K562 (cell line): Measurements from ENCODE around the gene PFKL. TPM values are rescaled to one million over a fixed set of nuclear protein-coding genes. Genes with fewer than 3 reads are reported as not detected.
"Not testable (repeated sequence)": the region's sequence is repeated elsewhere in the genome, so short reads cannot be mapped to it uniquely, and the experiment has no call there.

Experiments used
- ATAC-seq: fragments of 200-7000 bp; cut with Tn5 transposase; 3 replicates; pipeline ENCODE4 v1.9.1; 2020; ENCODE audit warnings: moderate library complexity
- BruUV-seq: library from RNA; stranded (reverse); fragments of 400-500 nt; replicated peaks from 2 replicates; lab custom pipeline; 2021; lab: Mats Ljungman, UMichigan
- CTCF ChIA-PET: fragments of 300-600 bp; formaldehyde crosslinking; extraction: SDS; loops from one replicate; lab custom pipeline; 2021; ENCODE audit warnings: low intra/inter-chr PET ratio; lab: Yijun Ruan, JAX
- POLR2A ChIA-PET: fragments of 300-600, 350-650 bp; sonication (Branson Sonifier 250); formaldehyde crosslinking; extraction: SDS; loops from one replicate; lab custom pipeline; 2021; ENCODE audit warnings: antibody characterized with exemption, inconsistent platforms; lab: Yijun Ruan, JAX
- DNase-seq, 4 experiments: peaks; one replicate each; pipeline versions ENCODE4 v3.0.0 to v3.0.0-alpha.2; 2011 to 2018; ENCODE audit warnings: low spot score in 3 of 4, mixed read lengths in 3 of 4; ENCODE audit errors: extremely low read depth in 1 of 4
- FAIRE-seq: peaks from 2 replicates; lab custom pipeline; 2011; peaks lifted over from hg19 to GRCh38; lab: Jason Lieb, UNC
- H2AFZ ChIP-seq: 2 replicates; pipeline ENCODE4 v1.6.0; 2011; ENCODE audit warnings: low read depth, low read length, control low read depth, inconsistent platforms
- H3K27ac ChIP-seq: fragments of 200-600 bp; 3 replicates; pipeline ENCODE4 v1.8.0; 2011; ENCODE audit warnings: low read depth, mild to moderate bottlenecking, control low read depth, inconsistent platforms, low read length, moderate library complexity, mixed read lengths; ENCODE audit errors: extremely low read depth
- H3K27me3 ChIP-seq, 2 experiments: fragments of 300-600 bp in 1 of 2; 2 replicates in 1 of 2; 3 replicates in 1 of 2; pipeline versions ENCODE4 v1.6.0 to v1.8.0; 2011; ENCODE audit warnings: inconsistent platforms in 2 of 2, low read length in 2 of 2, mild to moderate bottlenecking in 1 of 2, mixed read lengths in 1 of 2, moderate library complexity in 1 of 2; ENCODE audit not compliant: control insufficient read depth in 2 of 2, insufficient read depth in 2 of 2
- H3K36me3 ChIP-seq: fragments of 300-600 bp; 3 replicates; pipeline ENCODE4 v1.8.0; 2011; ENCODE audit warnings: mild to moderate bottlenecking, low read length, inconsistent platforms; ENCODE audit not compliant: control insufficient read depth, insufficient read depth
- H3K4me1 ChIP-seq, 2 experiments: fragments of 200-600 bp in 1 of 2; replicated peaks in 1 of 2; 2 replicates in 1 of 2; 3 replicates in 1 of 2; pipeline versions ENCODE4 v1.5.1 to v1.8.0; 2011; ENCODE audit warnings: inconsistent platforms in 2 of 2, low read length in 2 of 2, mild to moderate bottlenecking in 1 of 2, mixed read lengths in 1 of 2, moderate library complexity in 1 of 2; ENCODE audit not compliant: control insufficient read depth in 2 of 2, insufficient read depth in 2 of 2
- H3K4me2 ChIP-seq: 2 replicates; pipeline ENCODE4 v1.6.1; 2011; ENCODE audit warnings: low read length, control low read depth, inconsistent platforms, mixed read lengths; ENCODE audit not compliant: insufficient read depth
- H3K4me3 ChIP-seq: fragments of 200-600 bp; sonication (generic), shearing (Covaris generic); 2 replicates; pipeline ENCODE4 v1.5.1; 2016; ENCODE audit warnings: control low read depth, inconsistent platforms
- H3K79me2 ChIP-seq: fragments of 200-600 bp; 3 replicates; pipeline ENCODE4 v1.8.0; 2011; ENCODE audit warnings: low read length, inconsistent platforms; ENCODE audit not compliant: control insufficient read depth, insufficient read depth
- H3K9ac ChIP-seq, 2 experiments: 2 replicates each; pipeline versions ENCODE4 v1.6.0 to v1.6.1; 2011; ENCODE audit warnings: low read depth in 2 of 2, low read length in 2 of 2, control low read depth in 1 of 2, inconsistent platforms in 1 of 2, mild to moderate bottlenecking in 1 of 2, mixed read lengths in 1 of 2; ENCODE audit not compliant: insufficient read depth in 1 of 2
- H3K9me1 ChIP-seq: one replicate; pipeline ENCODE4 v1.6.0; 2011; ENCODE audit warnings: inconsistent platforms, mild to moderate bottlenecking, low read length, moderate library complexity; ENCODE audit not compliant: control insufficient read depth, insufficient read depth
- H3K9me3 ChIP-seq: replicated peaks from 2 replicates; pipeline ENCODE4 v1.5.1; 2011; ENCODE audit warnings: low read depth, low read length, inconsistent platforms; ENCODE audit not compliant: control insufficient read depth, insufficient read depth
- H4K20me1 ChIP-seq: replicated peaks from 2 replicates; pipeline ENCODE4 v1.6.1; 2011; ENCODE audit warnings: low read length, inconsistent platforms, mixed read lengths; ENCODE audit not compliant: control insufficient read depth, insufficient read depth
- CEBPB ChIP-seq: fragments of 450-650 bp; IDR thresholded peaks from 2 replicates; pipeline ENCODE4 v1.6.1; 2016; ENCODE audit warnings: missing genetic modification characterization, missing compliant biosample characterization
- WGBS: fragments of 100-300 bp; shearing (Covaris generic); methylation state at CpG from one replicate; pipeline ENCODE4 v1.1.6; 2016; ENCODE audit warnings: low coverage, mixed read lengths; ENCODE audit not compliant: insufficient coverage; ENCODE audit errors: missing lambda C conversion rate; 5-methylcytosine and 5-hydroxymethylcytosine counted together
- in situ Hi-C: fragments of 300-500 bp; cut with MboI; formaldehyde crosslinking; loops from 4 replicates; pipeline ENCODE4 v1.15.0; 2018; ENCODE audit warnings: inconsistent platforms, mixed read lengths
- intact Hi-C: fragments of 100-400 bp; cut with micrococcal nuclease; formaldehyde crosslinking; loops from 2 replicates; pipeline ENCODE4 v1.14.2; 2022
- polyA plus RNA-seq, 8 experiments: library from polyadenylated mRNA; depleted of rRNA in 4 of 8; stranded (reverse) in 5 of 8; unstranded in 3 of 8; fragments of >200 nt; fragmentation: Nextera tagmentation in 2 of 8; fragmentation: Illumina TruSeq in 1 of 8; extraction: Ambion mirVana in 2 of 8; extraction: Trizol in 1 of 8; gene quantifications; 2 replicates each; pipeline versions ENCODE4 v1.2.1 to v1.2.3, GENCODE V29; 2011 to 2014; ENCODE audit warnings: inconsistent platforms in 1 of 8, missing spikeins in 1 of 8
- total RNA-seq, 7 experiments: library from RNA; depleted of rRNA in 6 of 7; stranded (reverse); fragments of >200 nt in 6 of 7; fragmentation: Illumina TruSeq in 2 of 7; extraction: Trizol in 2 of 7; gene quantifications; 2 replicates each; pipeline versions ENCODE4 v1.2.1 to v1.2.3, GENCODE V29; 2011 to 2021; ENCODE audit warnings: low replicate concordance in 1 of 7

PFKL gene
- total and polyA plus RNA-seq, 9 of the 15 experiments (the other 6 are each of a cell fraction or from before 2014, with no cell fraction given) = 1.1 to 124 (median 45.6) TPM

GRCh38 chr21:44341726-44342458 is 42.0 kb downstream of the PFKL start:
- H3K79me2 ChIP-seq, POLR2A ChIA-PET, DNase-seq, BruUV-seq, intact Hi-C loops, H3K27ac ChIP-seq, ATAC-seq, H3K9me1 ChIP-seq, CTCF ChIA-PET, H3K4me3 ChIP-seq, FAIRE-seq, H3K36me3 ChIP-seq, in situ Hi-C loops, H3K4me2 ChIP-seq, H3K9me3 ChIP-seq, H4K20me1 ChIP-seq: not testable (repeated sequence)
- Histone ChIP-seq H3K9ac (0 out of 4 replicates have a peak overlapping the region, but pooled peaks of 1 of the 2 experiments have one; percentile 61), H3K27me3 (peaks cover 19 to 25% of the 10 kb centered on the region in 2 experiments), H2AFZ (peak overlapping the region; percentile 34; the same call in 1 of the 2 replicates), H3K4me1 (peaks cover 17 to 22% of the 10 kb centered on the region in 2 experiments; a peak in 4 of 5 replicates)
- 50% methylated on average over 12 of the region's 12 CpGs for WGBS
- TF ChIP-seq CEBPB = peak; percentile 14; the same call in 1 of the 2 replicates

- H3K79me2 ChIP-seq, in situ Hi-C loops, H3K4me2 ChIP-seq, FAIRE-seq, H3K9me1 ChIP-seq, H3K36me3 ChIP-seq, CTCF ChIA-PET, H4K20me1 ChIP-seq, H3K9me3 ChIP-seq, DNase-seq, BruUV-seq, H3K4me3 ChIP-seq, ATAC-seq, H2AFZ ChIP-seq, H3K27ac ChIP-seq, intact Hi-C loops, H3K9ac ChIP-seq: not testable (repeated sequence)
- 50% methylated on average over 8 of the region's 8 CpGs for WGBS
- H3K4me1 ChIP-seq = peaks cover 11 to 24% of the 10 kb centered on the region in 2 experiments; a peak in 4 of 5 replicates
- POLR2A ChIA-PET = interaction anchor here (0.6 to 1.2 kb wide), 4 partner anchors 8 to 174 kb away, joined by 3 to 5 read pairs (median 3); no protein-coding TSS in a partner anchor
- peaks cover 23 to 35% of the 10 kb centered on the region in 2 experiments for H3K27me3 ChIP-seq
Measured at GRCh38 chr21:44342981-44343380, 43.1 kb downstream of the PFKL start.
